Astrocyte (in vitro differentiated cells and primary cell): Measurements from ENCODE around the gene NRIP3.

ENCODE experiments used
- CTCF ChIP-seq: IDR thresholded peaks from 2 replicates; pipeline ENCODE4 v1.5.1; 2011; ENCODE audit warnings: low read depth, mild to moderate bottlenecking, inconsistent platforms, low read length, moderate library complexity; ENCODE audit not compliant: insufficient read depth
- EZH2 ChIP-seq: IDR thresholded peaks from 2 replicates; pipeline ENCODE4 v1.6.1; 2012; ENCODE audit warnings: mild to moderate bottlenecking, low read length, inconsistent platforms; ENCODE audit not compliant: insufficient read depth

GRCh38 chr11:9019861-9020260, 16.1 kb upstream of the NRIP3 start:
- TF ChIP-seq CTCF (no peak), EZH2 (no peak)
